ENCODE measurements around the gene PFAS.

GRCh38 chr17:8222630-8223355, 26.3 kb upstream of the PFAS start:
- peak; percentile 84 for TF ChIP-seq POLR2A (IDR thresholded peaks at IDR 0.05; ENCODE audit: low read depth, low read length)
- peak; percentile 84 for TF ChIP-seq POLR2AphosphoS5 (IDR thresholded peaks at IDR 0.05; ENCODE audit: low read depth, low read length)
- TF ChIP-seq TAF1 (IDR thresholded peaks at IDR 0.05; ENCODE audit: borderline replicate concordance, low read depth, low read length), result peak; percentile 84

Data from GM12892 (cell line).